ENCODE results near the gene TSPAN33.
A peak's percentile ranks its signal among the peaks of the same experiment; 100 is the strongest.
"Not testable (repeated sequence)": the region's sequence is repeated elsewhere in the genome, so short reads cannot be mapped to it uniquely, and the experiment has no call there.

Gene TSPAN33

GRCh38 chr7:129169686-129170440 lies 25.4 kb downstream of the TSPAN33 start:
- peak; percentile 84 for DNase-seq (ENCODE audit: low read depth)
- H3K4me3 ChIP-seq (ENCODE audit: low read depth, low read length), result peak overlapping the region; percentile 39
- TF ChIP-seq CTCF (IDR thresholded peaks at IDR 0.05; ENCODE audit: insufficient read depth, low read depth, low read length, missing control alignments), result no peak

GRCh38 chr7:129170441-129171021 lies 26.0 kb downstream of the TSPAN33 start:
- H3K4me3 ChIP-seq (ENCODE audit: low read depth, low read length), result no peak overlapping the region
- DNase-seq (ENCODE audit: low read depth), result no peak
- TF ChIP-seq CTCF (IDR thresholded peaks at IDR 0.05; ENCODE audit: insufficient read depth, low read depth, low read length, missing control alignments), result no peak

- not testable (repeated sequence) for DNase-seq (ENCODE audit: low read depth); H3K4me3 ChIP-seq (ENCODE audit: low read depth, low read length)
These were observed 29.4 kb downstream of the TSPAN33 start for GRCh38 chr7:129173861-129174260.

GRCh38 chr7:129176916-129177710 lies 32.6 kb downstream of the TSPAN33 start:
- DNase-seq (ENCODE audit: low read depth), result no peak
- H3K4me3 ChIP-seq (ENCODE audit: low read depth, low read length), result no peak overlapping the region
- no peak for TF ChIP-seq CTCF (IDR thresholded peaks at IDR 0.05; ENCODE audit: insufficient read depth, low read depth, low read length, missing control alignments)

- DNase-seq (ENCODE audit: low read depth), result no peak
- H3K4me3 ChIP-seq (ENCODE audit: low read depth, low read length), result no peak overlapping the region
- TF ChIP-seq CTCF (IDR thresholded peaks at IDR 0.05; ENCODE audit: insufficient read depth, low read depth, low read length, missing control alignments), result no peak
These were observed 40.6 kb downstream of the TSPAN33 start for GRCh38 chr7:129184981-129185670.

GRCh38 chr7:129186749-129187260 lies 42.3 kb downstream of the TSPAN33 start:
- no peak for DNase-seq (ENCODE audit: low read depth)
- no peak overlapping the region for H3K4me3 ChIP-seq (ENCODE audit: low read depth, low read length)
- TF ChIP-seq CTCF (IDR thresholded peaks at IDR 0.05; ENCODE audit: insufficient read depth, low read depth, low read length, missing control alignments), result no peak
